Activated CD4-positive, alpha-beta T cell treated with anti-CD3 and anti-CD28 coated beads, Interleukin-2, amount 50 U/mL, for 24 hours (primary cell): Measurements from ENCODE around the gene SPSB1.

ENCODE experiments used
- DNase-seq, 2 donors: peaks; one replicate each; pipeline ENCODE4 v3.0.0-alpha.2; 2020; ENCODE audit warnings: low read depth in 1 of 2, low spot score in 1 of 2

SPSB1 gene

DNA sequence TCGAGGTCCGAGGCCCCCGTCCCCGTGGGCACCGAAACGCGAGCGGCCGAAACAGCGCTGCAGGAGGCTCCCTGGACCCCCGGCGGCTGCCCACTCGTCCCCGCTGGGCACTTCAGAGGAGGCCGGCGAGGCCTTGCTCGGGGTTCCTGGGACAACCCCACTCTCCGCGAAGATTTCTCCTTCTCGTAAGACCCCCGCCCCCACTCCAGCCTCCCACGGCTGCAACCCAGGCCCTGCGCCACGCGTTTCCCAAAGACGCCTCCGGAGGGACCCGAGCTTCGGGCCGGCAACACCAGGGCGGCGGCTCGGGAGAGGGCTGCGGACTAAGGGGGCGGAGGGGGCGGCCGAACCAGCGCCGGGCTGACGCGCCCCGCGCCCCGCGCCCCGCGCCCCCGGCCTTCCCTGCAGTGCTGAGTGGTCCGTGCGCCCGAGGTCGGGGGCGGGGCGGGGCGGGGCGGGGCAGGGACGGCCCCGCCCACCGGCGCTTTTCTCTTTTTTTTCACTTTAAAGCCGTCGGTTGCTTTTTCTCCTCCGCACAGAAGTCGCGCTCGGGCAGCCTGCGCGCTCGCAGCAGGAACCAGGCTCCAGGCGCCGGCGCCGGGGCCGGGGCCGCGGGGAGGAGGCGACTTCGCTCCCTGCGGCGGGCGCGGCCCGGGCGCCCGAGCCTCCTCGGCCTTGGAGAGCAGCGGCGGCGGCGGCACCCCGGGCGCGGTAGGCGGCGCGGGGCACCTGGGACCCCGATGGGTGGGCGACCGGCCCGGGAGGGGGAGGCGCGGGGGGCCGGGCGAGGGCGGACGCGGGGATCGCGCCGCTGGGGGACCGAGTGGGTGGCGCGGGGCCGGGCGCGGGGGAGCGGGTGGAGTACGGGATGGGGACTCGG is at the start of gene SPSB1:
Gene SPSB1 (plus strand): TSS at position 534 of the 880 bp plus-strand sequence. CDS start 62,998 bp downstream, outside the sequence.
- DNase-seq = peak; percentile 30 to 37

DNA sequence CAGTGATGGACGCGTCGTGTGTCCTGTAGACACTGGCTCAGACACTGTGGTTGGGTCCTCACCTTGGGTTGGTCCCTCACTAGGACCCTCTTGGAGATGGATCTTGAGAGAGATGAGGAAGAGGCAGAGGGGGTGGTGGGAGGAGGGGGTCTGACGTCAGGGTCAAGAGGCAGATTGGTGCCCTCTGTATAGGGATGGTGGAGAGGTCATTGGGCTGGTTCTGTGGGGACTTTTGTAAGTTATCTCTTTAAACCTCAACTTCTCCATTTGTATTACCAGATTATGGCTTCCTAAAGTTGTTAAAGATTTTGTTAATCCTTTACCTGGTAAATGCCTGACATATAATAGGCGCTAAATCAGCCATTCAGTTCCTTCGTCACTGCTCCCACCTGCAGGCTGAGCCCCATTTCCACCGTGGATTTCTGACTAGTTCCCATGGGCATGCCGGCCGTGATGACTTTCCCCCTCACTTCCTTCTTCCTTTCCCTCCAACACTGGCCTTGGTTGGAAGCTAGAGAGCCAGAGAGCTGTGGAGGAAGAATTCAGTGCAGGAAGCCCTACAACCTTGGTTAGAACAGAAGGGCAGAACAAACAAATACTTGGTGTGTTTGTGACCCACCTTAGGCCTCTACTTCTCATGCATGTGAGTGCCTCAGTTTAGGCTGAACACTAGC is 49.5 kb upstream of the SPSB1 start:
- DNase-seq = no peak

DNA sequence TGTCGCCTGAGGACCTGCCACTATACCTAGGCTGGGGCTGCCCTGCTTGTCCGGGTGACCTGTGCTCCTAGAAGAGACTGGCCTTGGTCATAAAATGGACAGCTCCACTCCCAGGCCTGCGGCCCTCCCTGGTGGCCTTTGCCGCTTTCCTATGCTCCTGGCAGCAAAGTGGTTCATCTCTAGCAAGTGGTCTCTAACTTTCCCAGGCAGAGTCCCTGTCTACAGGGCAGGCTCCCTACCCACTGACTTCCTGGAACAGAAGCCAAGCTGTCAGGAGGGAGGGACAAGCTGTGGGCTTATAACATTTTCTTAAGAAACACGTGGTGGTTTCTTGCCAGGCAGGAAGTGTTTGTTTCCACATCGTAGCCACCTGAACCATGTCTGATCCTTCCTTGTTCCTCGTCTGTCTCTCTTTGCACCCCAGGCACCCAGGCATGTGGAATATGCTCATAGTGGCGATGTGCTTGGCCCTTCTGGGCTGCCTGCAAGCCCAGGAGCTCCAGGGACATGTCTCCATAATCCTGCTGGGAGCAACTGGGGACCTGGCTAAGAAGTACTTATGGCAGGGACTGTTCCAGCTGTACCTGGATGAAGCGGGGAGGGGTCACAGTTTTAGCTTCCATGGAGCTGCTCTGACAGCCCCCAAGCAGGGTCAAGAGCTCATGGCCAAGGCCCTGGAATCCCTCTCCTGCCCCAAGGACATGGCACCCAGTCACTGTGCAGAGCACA is 48.0 kb upstream of the SPSB1 start:
- DNase-seq = no peak

DNA sequence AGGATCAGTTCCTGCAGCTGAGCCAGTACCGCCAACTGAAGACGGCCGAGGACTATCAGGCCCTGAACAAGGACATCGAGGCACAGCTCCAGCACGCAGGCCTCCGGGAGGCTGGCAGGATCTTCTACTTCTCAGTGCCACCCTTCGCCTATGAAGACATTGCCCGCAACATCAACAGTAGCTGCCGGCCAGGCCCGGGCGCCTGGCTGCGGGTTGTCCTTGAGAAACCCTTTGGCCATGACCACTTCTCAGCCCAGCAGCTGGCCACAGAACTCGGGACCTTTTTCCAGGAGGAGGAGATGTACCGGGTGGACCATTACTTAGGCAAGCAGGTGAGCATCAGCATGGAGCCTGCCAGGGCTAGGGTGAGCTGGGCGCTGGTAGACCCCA is 47.5 kb upstream of the SPSB1 start:
- no peak for DNase-seq

DNA sequence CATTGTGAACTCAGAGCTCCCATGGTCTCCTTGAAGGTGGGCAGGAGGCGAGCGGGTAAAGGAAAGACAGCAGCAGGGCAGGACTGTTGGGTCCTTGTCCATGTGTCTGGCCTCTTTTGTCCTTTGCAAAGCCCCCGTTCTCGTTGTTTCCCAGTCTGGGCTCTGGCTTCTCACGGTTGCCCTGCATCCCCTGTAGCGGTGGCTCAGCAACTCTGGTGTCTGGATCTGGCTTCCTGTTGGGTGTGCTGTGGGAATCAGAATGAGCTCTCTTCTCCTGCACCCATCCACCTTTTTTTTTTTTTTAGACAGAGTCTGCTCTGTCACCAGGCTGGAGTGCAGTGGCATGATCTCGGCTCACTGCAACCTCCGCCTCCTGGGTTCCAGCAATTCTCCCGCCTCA is 47.0 kb upstream of the SPSB1 start:
- no peak for DNase-seq

DNA sequence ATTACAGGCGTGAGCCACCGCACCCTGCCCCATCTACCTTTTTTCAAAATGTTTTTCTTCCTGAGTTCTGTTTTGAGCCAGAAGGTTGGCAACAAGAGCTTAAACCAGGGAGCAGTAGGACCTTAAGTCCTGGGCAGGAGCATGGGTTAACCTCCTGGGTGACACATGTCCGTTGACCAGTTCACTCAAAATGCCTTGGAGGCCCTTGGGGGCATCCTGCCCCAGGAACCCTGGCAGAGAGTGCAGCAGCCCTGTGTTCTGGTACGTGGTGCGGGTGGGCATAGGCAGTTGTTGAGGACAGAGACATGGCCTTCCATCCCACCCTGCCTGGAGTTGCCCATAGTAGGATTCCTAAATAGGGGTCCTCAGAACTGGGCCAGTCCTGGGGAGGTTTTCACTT is 46.5 kb upstream of the SPSB1 start:
- DNase-seq = no peak

DNA sequence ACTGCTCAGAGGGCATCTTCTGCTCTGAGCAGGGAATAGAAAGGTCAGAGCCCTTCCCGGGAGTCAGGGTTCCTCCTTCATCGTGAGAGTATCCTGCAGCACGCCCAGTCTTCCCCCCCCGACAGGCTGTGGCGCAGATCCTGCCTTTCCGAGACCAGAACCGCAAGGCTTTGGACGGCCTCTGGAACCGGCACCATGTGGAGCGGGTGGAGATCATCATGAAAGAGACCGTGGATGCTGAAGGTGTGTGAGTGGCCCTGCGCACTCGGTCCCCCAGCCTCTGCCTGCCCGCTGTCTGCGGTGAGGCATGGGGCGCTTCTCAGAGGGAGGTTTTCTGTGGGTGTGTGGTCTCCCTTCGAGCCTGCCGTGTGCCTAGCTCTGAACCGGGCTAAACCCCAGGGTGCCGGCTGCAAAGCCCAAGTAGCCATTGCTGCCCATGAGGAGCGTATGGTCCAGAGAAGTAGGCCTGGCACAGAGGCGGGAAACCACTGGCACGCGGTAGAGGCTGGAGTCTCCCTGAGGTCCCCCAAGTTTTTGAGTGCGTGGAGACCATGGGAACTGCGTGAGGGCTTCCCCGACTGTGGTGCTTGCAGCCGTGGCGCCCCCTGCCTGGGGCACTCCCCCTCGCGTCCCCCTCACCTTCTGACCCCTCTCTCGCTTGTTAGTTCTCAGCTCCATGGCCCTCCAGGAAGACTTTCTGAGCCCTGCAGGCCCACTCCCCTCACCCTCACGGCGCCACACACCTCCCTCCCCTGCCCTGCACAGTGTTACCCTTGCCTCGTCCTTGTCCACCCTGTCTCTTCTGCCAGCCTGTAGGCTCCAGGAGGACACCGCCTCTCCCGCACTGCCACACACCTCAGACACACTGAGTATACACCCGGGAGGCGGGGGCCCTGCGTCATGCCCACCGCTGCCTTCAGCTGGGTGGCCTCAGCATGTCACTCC is 45.6 kb upstream of the SPSB1 start:
- no peak for DNase-seq

DNA sequence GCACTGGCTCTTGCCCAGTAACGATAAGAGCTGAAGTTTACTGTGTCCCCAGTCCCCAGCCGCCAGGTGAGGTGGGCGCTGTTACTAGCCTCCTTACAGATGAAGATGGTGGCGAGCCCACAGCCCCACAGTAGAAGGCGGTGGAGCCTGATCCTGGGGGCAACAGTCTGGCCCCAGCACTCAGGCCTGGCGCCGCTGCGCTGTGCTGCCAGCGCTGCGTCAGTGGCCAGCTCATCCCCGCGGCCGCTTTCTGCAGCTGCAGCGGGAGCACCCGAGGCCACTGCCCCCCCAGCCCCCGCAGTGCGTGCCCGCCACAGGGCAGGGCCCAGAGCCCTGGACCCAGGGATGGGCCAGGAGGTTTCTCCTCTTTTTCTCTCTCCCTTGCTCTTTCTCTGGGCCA is 44.8 kb upstream of the SPSB1 start:
- DNase-seq = no peak

DNA sequence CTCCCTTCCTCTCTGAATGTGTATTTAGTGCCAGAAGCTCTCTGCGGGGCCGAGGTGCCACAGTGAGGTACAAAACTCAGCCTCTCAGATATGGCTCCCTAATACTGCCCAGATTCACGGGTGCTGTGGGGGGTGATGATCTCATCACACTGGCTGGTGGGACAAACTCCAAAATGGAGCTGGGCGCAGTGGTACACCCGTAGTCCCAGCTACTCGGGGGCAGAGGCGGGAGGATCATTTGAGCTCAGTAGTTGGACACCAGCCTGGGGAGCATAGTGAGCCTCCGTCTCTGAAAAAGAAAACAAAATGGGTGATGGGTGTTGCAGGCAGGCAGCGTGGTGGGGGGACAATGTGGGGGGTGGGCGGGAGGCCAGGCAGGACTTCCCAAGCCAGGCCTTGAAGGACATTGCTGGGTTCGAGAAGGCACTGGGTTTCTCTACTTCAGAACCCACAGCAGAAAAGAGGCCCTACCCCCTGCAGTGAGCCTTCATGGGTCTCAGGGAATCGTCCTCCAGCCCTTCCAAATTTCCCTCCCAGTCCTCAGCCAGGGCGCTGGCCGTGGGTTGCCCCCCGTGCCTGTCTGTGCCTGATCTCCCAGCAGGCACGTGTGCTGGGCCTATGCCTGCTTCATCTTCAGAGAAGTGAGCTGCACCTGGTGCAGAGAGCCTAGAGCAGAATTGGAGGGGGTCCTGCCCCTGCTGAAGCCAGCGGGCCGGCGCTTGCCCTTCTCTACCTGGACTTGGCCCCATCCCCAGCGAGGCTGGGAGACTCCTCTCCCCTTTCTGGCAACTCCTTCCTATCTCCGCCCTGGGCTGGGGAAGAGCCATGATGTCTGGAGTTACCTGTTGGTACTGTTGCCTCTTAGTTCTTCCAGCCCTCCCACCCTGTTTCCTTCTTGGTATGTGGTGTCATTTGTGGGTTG is 44.1 kb upstream of the SPSB1 start:
- no peak for DNase-seq

DNA sequence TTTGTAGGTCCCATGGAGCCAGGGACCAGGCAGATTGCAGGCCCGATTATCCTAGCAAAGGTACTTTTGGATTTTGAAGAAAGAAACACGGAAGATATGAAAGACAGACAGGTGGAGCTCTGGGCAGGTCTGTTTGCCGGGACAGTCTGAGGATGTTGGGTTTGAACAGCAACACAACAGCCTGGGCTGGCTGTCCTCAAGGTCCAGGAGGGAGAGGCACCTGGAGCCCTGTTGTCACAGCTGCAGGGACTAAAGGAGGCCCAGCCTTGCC is 43.5 kb upstream of the SPSB1 start:
- DNase-seq = no peak

DNA sequence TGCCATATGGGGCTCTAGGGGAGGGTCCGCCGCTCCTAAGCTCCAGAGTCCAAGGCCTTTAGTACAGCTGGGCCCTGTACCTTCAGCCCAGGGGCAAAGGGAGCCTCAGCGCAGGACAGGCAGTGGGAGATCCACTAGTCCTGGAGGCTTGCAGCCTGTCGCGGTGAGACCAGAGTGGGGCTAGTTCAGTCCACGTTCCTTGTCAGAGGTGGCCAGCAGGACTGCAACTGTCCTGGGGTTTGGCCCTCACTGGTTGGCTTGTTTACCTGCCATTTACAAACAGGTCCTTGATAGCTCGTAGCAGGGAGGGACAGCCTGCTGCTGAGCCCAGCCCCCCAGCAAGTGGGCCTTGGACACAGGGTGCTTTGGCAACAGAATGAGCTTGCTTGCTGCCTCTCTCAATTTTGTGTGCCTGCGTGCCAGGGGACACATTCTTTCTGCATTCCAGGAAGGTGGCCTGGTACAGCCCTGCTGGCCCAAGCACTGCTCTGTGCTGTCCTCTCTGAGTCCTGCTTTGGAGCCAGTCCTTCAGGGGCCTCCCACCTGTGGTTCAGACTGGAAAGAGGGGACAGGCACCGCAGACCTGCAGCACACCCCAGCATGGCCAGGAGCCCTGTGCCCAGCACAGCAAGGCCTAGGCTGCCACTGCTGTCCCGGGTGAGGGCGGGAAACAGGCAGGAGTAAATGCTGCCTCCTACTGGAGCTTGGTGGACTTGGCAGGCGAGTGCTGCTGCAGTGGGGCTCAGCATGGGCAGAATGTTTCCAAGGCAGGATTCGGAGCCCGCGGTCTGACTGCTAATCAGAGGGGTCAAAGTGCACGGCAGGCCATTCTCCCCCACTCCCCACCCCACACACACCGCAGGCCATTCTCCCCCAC is 42.9 kb upstream of the SPSB1 start:
- no peak for DNase-seq

DNA sequence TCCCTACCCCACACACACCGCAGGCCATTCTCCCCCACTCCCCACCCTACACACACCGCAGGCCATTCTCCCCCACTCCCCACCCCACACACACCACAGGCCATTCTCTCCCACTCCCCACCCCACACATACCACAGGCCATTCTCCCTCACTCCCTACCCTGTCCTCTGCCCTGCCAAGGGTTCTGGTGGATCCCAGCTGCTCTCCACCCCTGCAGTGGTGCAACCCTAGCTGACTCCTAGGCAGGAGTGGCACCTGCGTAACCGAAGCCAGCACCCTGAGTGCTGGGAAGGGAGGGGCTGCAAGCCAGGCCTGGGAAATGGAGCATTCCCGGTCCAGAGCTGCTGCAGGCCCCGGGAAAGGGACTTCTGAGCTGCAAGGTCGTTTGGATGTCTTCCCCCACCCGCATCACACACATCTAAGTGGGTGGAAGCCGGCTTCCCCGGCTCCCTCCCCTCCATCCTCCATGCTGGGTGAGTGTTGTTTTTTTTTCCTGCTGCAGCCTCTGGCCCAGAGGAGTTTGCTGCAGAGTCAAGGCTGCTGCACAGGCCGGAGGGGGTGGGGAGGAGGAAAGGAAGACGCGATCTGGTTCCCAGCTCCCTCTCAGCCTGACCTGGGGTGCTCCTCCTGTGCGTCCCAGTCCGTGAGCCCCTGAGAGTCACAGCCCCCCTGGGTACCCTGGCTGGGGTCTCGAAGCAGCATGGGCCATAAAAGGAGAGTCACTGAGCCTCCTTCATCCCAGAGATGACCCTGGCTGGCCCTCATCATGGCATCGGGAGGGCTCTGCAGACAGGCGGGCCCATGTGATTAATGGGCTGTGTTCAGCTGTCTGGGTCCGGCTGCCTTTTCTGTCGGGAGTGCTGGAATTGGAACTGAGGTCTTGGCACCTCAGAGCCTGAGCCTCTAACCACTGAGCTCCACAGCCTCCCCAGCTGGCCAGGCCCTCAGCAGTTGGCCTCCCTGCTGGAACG is 42.0 kb upstream of the SPSB1 start:
- DNase-seq = no peak

DNA sequence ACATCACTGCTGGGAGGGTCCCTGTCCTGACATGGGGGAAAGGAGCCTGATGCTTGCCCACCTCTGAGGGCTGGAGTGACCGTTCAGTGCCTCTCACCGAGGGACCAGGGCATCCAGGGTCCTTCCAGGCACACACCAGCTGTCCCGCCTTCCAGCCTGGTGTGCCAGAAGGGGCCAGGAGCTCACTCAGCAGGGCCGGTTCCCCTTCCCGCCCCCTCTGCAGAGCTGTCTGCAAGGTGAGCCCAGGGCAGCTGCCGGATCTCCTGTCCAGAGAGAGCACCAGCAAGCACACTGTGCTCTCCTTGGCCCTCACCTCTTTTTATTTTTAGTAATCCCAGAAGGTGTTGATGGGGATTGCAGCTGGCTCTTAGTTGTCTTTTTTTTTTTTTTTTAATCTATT is 41.2 kb upstream of the SPSB1 start:
- no peak for DNase-seq

DNA sequence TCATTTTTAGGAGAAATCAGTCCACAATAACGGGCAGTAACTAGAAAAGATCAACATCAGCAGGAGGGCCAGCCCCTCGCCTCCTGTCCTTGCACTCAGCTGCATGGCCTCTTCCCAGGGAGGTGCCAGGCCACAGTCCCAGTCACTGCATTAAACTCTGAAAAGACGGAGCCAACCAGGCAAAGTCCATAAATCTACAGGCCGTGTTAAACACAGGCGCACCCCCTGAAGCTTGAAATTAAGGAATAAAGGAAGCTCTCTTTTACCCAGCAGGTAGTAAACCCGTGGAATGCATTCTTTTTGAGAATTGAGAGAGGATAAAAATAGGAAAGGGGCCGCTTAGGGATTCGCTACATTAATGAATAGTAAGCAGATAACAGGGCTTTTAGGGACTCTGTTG is 39.7 kb upstream of the SPSB1 start:
- no peak for DNase-seq

DNA sequence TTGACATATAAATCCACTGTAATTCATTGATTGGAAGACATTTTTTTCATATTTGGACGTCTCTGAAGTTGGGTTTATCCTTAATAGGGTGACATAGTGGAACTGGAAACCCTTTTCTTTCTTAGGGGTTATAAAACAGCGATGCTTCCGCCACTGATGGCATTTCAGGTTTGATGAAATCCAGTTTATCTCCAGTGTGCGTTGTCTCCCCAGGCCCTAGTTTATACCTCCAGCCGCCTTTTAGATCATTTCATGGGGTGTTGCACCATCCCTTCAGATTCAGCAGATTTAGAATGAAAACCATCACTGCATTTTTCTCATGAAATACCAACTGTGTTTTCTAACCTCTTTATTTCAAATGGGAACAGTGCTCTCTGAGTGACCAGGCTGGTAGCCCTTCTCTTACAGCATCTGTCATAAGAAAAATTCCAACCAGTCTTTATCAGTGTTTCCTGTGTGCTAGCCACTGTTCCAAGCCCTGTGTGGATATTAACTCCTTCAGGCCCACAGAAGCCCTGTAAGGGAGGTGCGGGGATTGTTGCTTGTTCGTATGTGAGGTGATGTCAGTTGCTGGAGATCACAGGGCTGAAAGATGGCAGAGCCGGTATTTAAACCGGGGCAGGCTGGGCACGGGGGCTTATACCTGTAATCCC is 39.1 kb upstream of the SPSB1 start:
- DNase-seq = no peak

DNA sequence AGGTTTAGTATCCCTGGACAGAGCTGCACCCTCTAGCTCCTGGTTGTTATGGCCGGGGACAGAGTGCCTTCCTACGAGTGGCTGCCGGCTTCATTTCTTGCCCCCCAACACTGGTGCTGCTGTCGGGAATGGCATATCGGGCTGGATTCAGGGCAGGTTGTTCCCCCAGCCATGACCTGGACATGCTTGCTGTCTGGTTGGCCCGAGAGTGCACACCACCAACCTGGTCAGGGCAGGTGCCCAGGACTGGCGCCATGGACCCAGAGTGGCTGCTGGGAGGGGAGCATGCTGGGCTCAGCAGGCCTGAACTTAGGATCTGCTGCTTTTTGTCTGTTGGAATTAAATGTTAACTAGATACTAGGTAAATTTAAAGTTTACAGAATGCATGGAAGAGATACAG is 36.4 kb upstream of the SPSB1 start:
- DNase-seq = no peak

DNA sequence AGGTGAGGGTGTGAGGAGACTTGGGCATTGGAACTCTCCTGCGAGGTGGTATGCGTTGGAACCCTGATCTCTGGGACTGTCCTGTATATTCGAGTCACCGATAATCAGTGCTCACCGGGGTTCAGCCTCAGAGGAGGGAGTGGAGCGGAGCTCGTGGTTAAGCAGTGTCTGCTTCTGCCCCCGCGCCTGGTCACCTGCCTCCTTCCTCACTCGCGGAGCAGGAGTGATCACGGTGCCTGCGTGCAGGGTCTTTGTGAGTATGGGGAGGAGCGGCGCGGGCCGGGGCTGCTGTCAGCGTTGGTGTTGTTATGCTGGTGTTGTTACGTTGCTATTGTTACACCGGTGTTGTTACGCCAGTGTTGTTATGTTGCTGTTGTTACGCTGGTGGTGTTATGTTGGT is 34.8 kb upstream of the SPSB1 start:
- no peak for DNase-seq
